GM12875 (cell line): ENCODE measurements around the gene ARHGEF7.

Experiments
- H3K4me3 ChIP-seq: one replicate; pipeline ENCODE4 v1.5.1; 2011; ENCODE audit warnings: low read depth, low read length, control low read depth
- TF ChIP-seq, protein P1 (sequence below): IDR thresholded peaks from 2 replicates; pipeline ENCODE4 v1.5.1; 2011; ENCODE audit warnings: low read depth, mild to moderate bottlenecking, control low read depth, inconsistent platforms, low read length, moderate library complexity, borderline replicate concordance; ENCODE audit not compliant: insufficient read depth

ARHGEF7 gene

DNA sequence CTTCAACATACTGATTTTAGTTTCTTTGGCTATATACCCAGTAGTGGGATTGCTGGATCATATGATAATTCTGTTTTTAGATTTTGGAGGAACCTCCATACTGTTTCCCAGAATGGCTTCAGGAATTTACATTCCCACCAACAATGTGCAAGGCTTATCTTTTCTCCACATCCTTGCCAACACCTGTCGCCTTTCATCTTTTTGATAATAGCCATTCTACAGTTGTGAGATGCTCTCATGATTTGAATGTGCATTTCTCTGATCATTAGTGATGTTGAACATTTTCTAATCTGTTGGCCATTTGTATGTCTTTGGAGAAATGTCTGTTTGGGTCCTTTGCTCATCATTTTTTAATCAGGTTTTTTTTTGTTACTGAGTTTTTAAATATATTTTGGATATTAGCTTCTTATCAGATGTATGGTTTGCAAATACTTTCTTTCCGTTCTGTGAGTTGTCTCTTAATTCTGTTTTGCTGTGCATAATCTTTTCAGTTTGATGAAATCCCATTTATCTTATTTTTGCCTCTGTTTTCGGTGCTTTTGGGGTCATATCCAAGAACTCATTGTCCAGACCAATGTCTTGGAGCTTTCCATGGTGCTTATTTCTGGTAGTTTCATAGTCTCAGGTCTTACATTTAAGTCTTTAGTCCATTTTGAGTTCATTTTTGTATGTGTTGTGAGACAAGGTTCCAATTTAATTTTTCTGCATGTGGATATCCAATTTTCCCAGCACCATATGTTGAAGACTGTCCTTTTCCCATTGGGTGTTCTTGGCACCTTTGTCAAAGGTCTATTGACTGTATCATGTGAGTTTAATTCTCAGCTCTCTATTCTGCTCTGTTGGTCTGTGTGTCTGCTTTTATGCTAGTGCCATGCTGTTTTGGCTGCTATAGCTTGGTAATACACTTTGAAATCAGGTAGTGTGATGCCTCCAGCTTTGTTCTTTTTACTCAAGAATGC, 44.5 kb downstream of the ARHGEF7 start:
- TF ChIP-seq, protein P1, sequence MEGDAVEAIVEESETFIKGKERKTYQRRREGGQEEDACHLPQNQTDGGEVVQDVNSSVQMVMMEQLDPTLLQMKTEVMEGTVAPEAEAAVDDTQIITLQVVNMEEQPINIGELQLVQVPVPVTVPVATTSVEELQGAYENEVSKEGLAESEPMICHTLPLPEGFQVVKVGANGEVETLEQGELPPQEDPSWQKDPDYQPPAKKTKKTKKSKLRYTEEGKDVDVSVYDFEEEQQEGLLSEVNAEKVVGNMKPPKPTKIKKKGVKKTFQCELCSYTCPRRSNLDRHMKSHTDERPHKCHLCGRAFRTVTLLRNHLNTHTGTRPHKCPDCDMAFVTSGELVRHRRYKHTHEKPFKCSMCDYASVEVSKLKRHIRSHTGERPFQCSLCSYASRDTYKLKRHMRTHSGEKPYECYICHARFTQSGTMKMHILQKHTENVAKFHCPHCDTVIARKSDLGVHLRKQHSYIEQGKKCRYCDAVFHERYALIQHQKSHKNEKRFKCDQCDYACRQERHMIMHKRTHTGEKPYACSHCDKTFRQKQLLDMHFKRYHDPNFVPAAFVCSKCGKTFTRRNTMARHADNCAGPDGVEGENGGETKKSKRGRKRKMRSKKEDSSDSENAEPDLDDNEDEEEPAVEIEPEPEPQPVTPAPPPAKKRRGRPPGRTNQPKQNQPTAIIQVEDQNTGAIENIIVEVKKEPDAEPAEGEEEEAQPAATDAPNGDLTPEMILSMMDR, result no peak
- H3K4me3 ChIP-seq, result no peak overlapping the region

DNA sequence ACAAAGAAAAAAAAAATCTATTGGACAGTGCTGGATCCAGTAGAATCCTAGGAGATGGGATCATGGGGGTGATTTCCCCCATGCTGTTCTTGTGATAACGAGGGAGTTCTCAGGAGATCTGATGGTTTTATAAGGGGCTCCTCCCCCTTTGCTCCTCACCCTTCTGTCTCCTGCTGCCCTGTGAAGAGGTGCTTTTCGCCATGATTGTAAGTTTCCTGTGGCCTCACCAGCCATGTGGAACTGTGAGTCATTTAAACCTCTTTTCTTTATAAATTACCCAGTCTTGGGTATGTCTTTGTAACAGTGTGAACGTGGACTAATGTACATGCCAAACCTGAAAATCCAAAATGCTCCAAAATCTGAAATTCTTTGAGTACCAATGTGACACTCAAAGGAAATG, 45.5 kb downstream of the ARHGEF7 start:
- no peak overlapping the region for H3K4me3 ChIP-seq
- TF ChIP-seq, protein P1, result no peak

DNA sequence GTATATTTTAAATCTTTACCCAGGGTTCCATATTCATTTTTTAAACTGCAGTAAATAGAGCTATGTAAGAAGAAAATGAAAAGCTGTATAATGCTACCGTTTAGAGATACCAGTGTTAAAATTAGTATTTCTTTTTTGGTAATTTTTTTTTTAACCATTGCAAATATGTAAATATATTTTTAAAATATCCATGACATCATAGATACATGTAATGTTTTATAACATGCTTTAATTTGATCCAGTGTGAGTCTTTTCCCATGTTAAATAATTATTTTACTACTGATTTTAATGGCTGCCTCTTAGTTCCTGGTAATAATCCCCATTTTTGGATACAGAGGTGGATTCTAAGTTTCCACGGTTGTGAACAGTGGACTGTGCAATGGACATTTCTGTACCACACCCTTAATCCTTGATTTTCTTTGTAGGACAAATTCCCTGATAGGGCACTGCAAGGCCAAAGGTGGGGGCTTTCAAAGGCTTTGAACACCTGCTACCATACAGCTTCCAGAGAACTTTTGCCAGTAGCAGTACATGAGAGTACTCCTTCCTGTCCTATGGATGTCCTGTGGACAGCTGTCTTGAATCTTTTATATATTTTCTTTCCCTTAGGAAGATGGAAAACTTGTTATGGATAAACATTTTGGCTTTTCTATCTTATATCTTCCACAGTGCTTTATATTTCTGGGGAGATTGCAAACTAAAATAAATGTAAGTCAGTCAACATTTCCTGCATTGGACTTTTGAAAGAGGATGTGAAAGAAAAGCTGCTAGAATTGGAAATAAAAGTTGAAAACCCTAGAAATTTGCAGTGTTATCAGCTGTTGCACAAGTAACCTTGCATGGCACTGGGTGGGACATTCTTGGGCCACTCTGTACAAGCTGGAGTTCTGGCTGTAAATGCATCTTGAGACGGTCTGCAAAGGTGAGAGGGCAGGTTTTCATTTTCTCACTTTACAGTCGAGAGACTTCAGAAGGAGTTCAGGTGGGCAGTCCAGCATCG, 46.8 kb downstream of the ARHGEF7 start:
- H3K4me3 ChIP-seq, result no peak overlapping the region

DNA sequence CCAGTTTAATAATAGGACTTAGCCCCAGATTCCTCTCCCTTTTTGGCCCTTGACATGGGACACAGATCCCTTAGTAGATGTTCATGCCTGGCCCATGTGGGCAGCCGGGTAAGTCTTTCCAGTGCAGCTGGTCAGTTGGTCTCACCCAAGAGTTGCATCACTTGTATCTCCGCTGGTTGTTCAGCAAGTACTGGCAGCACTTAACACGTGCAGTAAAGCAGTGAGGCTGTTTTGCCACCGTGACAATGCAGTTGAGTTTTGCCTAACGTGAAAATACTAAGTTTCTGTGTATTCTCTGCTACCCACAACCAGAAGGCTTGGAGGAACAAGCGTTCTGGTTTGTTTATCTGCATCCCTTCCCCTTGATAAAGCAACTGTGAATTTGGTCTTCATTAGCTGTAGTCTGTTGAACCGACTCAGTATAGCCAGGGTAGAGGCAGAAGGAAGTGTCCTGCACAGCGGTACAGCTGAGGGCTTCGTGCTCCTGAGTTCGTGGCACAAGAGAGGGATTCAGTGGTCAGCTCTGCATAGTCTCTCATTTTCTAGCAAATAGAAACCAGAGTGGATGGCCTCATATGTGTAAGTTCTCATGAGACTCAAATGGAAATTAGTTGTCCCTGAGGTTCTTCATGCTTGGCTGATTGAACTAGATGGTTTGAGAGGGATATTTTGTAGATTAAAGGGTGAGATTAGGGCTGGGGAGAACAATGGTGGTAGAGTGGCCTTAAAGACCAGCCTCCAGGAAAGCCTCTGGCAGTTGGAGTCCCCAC, 50.3 kb downstream of the ARHGEF7 start:
- H3K4me3 ChIP-seq, result peak overlapping the region; percentile 17
- TF ChIP-seq, protein P1, result no peak

More for the DNA sequence above, 46.8 kb downstream of the ARHGEF7 start:
- TF ChIP-seq, protein P1, result no peak

DNA sequence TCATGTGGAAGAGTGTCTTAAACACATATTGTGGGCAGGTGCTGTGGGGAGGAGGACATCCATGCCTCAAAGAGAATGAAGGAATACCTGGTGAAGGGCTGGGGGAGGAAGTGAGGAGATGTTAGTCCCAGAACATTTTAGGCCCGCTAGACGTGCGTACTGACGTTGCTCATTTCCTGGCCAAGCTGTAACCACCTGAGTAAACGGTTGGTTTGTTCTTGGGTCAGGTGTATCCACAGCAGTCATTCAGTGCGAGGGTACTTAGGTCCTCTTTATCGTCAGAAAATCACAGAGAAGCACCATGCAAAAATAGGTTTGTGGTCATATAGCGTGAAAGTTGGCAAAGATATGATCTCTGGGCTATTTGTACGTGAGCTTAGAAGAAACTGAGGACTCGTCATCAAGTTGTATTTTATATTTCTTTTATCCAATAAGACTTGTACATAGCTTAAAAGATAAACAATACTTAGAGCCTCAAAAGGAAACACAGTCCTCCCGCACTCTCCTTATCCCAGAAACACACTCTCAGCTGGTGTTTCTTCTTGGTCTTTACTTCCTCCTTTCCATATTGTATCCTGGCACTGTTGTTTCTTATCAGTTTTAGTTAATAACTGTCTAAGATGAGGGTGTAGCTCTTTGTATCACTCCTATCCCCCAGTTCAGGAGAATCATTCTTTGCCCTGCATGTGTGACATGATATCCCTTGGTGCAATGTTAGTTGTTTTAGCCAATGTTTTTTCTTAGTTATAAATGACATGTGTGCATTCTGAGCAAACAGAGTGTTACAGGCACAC, 52.0 kb downstream of the ARHGEF7 start:
- TF ChIP-seq, protein P1, result no peak
- no peak overlapping the region for H3K4me3 ChIP-seq

DNA sequence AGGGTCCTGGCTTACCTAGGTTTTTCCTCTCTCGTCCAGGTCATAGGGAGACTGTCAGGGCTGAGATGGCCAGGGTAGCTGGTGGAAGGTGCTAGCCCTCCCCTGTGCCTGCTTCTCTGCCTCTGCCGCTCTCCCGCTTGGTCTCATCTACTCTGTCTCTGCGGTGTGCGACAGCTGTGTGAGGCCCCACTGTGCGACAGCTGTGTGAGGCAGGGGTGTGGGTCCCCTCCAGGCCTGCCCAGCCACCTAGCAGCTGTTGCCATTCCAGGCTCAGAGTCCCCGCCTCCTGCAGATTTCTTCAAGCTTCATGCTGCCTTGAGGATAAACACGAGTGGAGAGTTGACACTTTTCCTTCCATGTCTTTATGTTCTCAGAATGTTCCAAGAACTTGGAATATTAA, 53.0 kb downstream of the ARHGEF7 start:
- TF ChIP-seq, protein P1, result no peak
- H3K4me3 ChIP-seq, result no peak overlapping the region
